GM21737 (cell line): ENCODE measurements around the gene COL6A1.
"Not testable (repeated sequence)": the region's sequence is repeated elsewhere in the genome, so short reads cannot be mapped to it uniquely, and the experiment has no call there.

ENCODE experiments used
- ATAC-seq: cut with Tn5 transposase; IDR thresholded peaks from one replicate; pipeline ENCODE4 v1.9.1; 2021; ENCODE audit warnings: mild to moderate bottlenecking, moderate library complexity; ENCODE audit not compliant: unreplicated experiment

Gene COL6A1

GRCh38 chr21:46045154-46045553 lies 63.6 kb downstream of the COL6A1 start:
- no peak for ATAC-seq

- ATAC-seq = no peak
Observed at GRCh38 chr21:46046471-46046870, 64.9 kb downstream of the COL6A1 start.

GRCh38 chr21:46046906-46047305 lies 65.3 kb downstream of the COL6A1 start:
- not testable (repeated sequence) for ATAC-seq

GRCh38 chr21:46048926-46049889 lies 67.6 kb downstream of the COL6A1 start:
- no peak for ATAC-seq

DNA sequence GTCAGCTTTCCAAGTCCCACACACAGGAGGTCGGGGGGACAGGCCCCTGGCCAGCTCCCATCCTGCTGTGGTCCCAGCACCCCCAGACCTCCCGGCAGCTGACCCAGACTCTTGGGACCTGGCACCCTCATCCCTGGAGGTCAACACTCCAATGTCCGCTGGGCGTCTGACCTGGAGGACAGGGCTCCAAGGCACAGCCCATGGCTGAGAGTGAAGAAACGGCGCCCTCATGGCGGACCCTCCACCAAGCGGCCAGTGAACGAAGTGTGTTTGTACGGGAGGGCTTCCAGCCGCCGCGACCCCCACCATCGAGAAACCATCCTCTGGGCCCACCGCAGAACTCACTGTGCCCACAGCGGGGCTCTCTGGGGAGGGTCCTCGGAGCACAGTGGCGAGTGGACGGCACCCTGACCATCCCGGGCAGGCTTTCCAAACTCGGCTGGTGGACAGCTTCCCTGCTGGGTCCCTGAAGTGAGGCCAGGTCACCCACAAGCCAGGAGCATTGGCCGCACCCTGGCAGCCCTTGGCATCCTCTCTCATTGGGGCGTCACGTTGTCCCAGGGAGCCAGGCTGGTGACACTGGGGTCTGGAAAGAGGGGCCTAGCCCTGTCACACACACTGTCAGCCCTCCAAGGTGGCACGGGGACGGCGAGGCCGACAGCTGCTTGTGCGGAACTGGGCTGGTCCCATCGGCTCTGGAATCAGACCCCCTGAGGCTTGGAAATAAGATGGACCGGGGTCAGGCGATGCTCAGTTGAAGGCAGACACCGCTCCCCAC lies 68.5 kb downstream of the COL6A1 start:
- no peak for ATAC-seq

DNA sequence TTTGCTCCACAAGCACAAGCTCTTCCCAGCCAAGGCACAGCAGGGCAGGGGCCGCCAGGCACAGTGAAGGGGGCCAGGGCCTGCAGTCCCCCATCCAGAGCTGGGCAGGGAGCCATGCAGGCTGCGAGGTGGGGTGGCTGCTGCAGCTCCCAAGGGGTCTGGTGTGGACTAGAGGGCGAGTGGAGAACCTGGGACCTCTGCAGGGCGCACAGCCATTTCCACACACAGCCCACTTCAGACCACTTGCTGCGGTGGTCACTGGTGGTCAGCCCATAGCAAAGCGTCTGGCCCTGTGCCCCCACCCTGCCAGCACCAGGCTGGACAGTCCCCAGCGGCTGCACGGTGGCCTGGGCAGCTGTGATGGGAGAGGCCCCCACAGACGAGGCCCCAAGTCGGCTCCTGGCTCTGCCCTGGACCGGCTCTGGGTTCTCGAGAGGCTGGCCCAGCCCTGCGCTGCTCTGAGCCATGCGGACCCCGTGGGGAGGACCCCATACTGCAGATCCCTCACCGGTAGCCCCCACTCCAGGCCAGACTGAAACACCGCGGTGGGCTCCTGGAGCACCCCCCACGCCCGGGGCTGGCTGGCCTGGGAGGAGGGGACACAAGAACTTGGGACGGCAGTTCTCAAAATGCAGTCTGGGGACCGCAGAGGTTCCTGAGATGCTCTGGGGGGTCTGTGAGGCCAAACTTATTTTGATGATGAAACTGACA lies 69.3 kb downstream of the COL6A1 start:
- ATAC-seq = no peak

DNA sequence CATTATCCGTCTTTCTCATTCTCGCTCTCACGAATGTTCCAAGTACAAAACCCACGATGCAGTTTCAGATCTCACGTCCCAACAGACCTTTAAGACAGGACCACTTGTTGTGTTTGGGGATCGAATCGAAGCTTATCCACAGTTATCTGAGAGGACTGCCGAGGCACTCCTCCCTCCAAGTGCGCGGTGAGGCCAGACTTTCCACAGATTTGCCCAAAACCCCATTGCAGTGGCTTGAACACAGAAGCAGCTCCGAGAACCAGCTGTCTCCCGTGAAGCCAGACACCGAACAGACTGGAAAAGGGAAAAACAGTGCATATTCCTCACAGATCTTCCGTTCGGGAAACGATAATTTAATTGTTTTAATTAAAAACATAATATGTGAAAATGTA lies 69.8 kb downstream of the COL6A1 start:
- ATAC-seq = no peak

DNA sequence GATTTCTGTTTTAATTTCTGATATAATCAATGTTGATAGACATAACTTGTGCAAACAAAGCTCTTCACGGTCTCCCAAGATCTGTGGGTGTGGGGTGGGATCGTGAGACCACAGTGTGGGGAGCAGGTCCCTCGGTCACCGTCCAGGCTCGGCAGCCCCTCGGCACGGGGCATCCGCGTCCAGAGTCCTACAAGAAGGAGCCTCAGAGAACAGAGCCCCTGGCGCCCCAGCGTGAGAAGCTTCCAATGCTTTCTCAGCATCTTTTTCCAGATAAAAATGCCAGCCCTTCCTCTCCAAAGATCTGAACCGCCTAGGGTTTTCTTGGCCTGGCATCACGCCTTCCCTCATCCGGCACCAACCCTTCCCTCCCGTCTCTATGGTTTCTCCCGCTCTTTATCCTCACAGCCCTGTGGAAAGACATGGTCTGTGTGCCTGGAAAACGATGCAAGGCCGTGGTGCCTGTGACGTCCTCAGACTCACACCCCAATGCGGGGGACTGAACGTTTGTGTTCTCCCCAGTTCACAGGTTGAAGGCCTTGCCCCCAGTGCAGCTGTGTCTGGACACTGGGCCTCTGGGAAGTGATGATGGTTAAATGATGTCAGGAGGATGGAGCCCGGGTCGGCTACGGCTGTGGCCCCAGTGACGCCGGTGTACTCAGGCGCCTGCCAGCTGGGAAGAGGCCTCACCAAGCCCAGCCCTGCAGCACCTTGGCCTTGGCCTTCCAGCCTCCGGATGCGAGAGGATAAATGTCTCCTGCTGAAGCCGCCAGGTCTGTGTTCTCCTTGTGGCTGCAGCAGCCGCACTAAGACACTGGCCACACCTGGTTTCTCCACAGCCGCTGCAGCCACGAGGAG lies 70.5 kb downstream of the COL6A1 start:
- no peak for ATAC-seq

DNA sequence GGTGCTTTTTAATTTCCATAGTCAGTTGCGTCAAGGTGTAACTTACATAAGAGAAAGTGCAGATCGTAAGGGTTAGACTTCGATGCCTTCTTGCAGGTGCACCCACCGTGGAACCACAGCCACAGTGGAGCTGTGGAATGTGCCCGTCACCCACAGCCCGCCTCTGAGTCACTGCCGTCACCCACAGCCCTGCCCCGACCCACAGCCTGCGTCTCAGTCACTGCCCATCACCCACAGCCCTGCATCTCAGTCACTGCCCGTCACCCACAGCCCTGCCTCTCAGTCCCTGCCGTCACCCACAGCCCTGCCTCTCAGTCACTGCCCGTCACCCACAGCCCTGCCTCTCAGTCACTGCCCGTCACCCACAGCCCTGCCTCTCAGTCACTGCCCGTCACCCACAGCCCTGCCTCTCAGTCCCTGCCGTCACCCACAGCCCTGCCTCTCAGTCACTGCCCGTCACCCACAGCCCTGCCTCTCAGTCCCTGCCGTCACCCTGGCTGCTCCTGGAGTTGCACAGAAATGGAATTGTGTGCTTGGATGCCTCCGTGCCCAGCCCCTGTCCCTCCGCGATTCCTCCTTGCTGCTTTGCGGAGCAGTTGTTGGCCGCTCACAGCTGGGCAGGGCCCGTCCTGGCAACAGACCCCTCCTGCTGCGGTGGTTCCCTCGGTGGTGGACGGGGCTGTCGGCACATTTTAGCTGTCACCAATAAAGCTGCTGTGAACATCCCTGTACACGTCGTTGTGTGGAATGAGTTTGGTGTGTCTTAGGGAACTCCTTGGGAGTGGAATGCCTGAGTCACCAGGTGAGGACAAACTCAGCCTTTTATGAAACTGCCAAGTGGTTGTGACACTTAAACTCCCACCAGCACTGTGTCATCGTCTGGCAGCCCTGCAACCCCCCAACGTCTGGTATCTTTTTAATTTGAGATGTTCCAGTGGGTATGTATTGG lies 71.4 kb downstream of the COL6A1 start:
- no peak for ATAC-seq

DNA sequence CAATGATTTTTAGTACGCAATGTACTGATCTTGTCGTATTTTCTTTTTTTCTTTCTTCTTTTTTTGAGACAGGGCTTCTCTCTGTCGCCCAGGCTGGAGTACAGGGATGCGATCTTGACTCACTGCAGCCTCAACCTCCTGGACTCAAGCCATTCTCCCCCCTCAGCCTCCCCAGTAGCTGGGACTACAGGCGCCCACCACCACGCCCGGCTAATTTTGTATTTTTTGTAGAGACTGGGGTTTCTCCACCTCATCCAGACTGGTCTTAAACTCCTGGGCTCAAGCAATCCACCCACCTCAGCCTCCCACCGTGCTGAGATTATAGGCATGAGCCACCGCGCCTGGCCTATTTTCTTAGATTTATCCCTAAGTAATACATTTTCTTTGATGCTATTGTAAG lies 72.5 kb downstream of the COL6A1 start:
- no peak for ATAC-seq

DNA sequence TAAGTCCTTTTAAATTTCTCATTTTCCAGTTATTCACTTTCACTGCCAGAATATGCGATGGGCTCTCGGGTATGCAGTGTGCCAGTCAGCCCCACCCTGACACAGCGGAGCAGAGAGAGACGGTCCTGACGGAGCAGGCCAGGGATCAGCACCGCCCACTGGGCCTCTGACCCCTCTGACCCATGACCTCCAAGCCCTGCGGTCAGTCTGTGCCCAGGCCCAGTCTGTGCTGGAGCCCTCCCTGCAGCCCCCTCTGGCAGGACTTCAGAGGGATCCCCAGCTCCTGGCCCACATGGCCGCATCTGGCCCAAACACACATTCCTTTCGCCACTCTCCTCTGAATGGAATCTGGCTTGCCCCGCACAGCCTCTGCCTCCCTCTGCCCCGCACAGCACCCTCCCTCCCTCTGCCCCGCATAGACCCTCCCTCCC lies 72.9 kb downstream of the COL6A1 start:
- ATAC-seq = no peak
